ENCODE data around the gene C1QTNF1. TPM values are rescaled to one million over a fixed set of nuclear protein-coding genes. Genes with fewer than 3 reads are reported as not detected.

The C1QTNF1 gene, protein sequence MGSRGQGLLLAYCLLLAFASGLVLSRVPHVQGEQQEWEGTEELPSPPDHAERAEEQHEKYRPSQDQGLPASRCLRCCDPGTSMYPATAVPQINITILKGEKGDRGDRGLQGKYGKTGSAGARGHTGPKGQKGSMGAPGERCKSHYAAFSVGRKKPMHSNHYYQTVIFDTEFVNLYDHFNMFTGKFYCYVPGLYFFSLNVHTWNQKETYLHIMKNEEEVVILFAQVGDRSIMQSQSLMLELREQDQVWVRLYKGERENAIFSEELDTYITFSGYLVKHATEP
- total RNA-seq, result 23.9 and 24.7 TPM in 2 replicates

DNA sequence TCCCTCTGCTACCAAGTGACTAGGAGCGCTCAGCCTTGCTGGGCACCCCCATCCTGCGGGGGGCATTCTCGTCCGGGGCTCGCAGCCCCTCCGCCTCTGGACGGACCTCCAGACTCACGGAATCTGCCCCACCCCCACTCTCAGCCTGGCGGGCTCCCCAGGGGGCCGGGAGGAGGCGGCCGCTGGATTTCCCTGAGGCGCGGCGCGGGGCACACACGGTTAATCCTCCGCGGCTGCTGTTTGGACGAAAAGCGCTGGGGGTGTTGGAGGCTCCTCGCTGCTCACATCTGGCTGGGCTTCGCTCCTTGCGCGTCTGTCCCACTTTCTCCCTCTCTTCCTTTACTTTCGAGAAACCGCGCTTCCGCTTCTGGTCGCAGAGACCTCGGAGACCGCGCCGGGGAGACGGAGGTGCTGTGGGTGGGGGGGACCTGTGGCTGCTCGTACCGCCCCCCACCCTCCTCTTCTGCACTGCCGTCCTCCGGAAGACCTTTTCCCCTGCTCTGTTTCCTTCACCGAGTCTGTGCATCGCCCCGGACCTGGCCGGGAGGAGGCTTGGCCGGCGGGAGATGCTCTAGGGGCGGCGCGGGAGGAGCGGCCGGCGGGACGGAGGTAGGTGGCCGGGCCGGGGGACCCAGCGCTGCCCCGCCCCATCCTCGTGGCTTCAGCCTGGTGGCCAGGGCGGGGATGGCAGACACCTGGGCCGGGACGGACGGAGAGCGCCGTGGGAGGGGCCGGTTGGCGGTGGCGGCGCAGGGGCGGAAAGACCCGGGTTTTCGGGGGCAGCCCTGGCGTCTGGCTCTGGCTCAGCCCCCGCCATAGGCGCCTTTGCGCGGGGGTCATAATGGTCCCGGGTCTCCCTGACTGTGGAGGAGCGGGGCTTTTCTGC lies at the start of gene C1QTNF1:
TSS of gene C1QTNF1 (plus strand) at position 284 of the 886 bp plus-strand sequence. CDS start 19,800 bp downstream, outside the sequence.

DNA sequence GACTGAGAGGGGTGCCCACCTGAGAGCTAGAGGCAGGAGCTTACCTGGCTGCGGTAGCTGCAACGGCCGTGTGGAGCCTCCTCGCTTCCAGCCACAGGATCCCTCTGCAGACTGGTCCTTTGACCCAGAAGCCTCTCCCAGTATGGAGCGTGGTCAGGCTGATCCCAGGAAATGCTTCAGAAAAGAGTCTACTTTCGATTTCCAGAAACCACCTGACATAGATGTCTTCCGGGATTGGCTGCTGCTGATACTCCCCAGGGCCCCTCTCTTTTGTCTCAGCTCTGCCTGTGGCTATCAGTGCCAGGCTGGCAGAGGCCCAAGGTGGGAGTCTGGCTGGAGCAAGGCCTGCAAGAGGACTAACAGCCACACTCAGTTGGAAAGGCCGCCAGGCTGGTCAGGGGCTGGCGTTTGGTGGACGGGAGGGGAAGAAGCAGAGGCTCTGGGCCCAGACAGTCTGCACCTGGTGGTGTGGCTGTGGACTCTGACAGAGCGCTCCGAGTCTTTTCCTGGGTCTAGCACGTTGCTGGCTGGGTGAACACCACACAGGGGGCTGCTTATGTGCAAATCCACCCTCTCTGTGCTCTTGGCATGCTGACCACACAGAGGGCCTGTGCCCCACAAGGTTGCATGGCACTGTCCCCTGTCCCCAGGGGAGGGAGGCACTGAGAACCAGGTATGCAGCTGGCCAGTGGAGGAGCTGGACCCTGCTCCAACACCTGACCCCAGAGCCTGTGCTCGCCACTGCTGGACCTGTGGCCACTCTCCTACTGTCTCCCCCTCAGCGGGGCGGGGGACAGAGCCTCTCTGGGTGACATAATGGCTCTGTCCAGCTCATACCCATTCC lies 44.0 kb upstream of the C1QTNF1 start, which contains the start of gene LGALS3BP:
TSS of gene LGALS3BP (minus strand) at position 144 of the 844 bp plus-strand sequence. CDS start 2,732 bp downstream, outside the sequence.

DNA sequence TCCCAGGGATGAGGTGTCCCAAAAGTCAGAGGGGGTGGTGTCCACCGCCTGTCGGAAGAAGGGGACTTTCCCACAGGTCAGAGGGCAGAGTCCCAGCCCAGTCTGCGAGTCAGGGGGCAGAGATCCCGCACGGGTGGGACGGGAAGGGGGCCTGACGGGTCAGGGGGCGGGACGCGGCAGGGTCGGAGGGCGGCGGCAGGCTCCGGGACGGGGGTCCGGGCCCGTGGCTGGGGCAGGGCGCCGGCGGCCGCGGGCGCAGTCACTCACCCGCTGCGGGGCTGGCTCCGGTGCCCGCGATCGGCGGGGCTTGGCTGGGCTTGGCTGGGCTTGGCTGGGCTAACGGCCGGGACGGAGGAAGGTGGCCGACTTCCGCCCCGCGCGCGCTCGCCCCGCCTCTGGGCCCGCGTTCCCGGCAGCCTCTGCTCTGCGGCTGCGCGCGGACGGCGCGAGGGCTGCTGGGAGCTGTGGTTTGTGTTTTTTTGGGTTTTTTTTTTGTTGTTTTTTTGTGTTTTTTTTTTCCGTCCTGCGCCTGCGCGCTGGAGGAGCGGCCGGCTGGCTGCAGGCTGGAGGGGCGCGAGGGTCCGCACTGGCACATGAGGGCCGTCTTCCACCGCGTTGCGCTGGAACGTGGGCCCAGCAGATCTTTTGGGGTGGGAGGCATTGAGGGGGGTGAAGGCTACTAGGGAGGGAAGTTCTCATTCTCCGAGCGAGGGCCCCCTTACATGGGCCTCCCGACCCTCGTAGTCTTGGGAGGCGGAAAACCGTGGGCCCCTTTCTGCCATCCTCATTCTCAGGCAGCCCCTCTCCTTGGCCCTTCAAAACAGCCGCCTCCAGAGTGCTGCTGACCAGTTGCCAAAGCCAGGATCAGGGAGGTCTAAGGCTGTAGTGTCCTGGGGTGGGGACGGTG lies 14.3 kb upstream of the C1QTNF1 start, which contains the start of gene CANT1:
TSS of gene CANT1 (minus strand) at position 368 of the 907 bp plus-strand sequence. CDS start 12,142 bp downstream, outside the sequence.

DNA sequence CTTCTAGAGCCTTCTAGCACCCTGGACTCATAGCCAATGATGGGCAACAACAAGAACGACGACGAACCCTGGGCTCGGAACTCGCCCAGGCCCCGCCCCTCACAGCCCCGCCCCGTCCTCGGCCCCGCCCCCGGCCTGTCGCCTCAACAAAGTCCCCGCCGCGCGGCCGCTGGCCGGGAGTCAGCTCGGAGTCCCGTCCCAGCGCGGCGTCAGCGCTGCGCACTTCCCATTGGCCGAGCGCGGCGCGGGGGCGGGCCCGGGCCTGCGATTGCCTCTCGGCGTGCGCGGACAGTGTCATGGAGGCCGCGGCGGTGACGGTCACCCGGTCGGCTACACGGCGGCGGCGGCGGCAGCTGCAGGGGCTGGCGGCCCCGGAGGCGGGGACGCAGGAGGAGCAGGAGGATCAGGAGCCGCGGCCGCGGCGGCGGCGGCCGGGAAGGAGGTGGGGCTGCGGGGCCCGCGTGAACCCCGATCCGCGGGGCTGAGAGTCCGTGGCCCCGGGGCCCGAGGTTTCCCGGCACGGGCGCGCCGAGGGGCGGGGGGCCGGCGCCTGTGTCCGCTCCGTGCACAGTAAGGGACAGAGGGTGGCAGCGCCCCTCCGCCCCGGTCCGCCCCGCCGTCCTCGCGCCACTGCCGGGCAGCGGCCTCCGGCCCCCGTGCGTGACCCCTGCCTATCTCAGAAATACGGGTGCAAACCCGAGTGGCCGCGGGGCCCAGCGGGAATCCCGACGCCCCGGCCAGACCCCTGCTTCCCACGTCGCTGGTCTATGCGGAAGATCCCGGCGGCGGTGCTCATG lies 50.9 kb downstream of the C1QTNF1 start, which contains the start of gene ENGASE:
TSS of gene ENGASE (plus strand) at position 176 of the 797 bp plus-strand sequence. CDS start at position 297, 121 bp downstream.

Other genes with a start within 250 kb of the C1QTNF1 start
- 13.6 and 14.0 TPM in 2 replicates for gene CYTH1, start 241.9 kb upstream of the C1QTNF1 start, total RNA-seq
- gene USP36, start 183.4 kb upstream of the C1QTNF1 start, total RNA-seq, result 45.4 and 50.5 TPM in 2 replicates
- 6.2 and 6.6 TPM in 2 replicates for gene CEP295NL, start 121.0 kb upstream of the C1QTNF1 start, total RNA-seq
- 256 and 268 TPM in 2 replicates for gene TIMP2, start 98.8 kb upstream of the C1QTNF1 start, total RNA-seq
- gene LGALS3BP, start 44.2 kb upstream of the C1QTNF1 start, total RNA-seq, result 159 and 222 TPM in 2 replicates
- 50.6 and 74.0 TPM in 2 replicates for gene CANT1, start 14.4 kb upstream of the C1QTNF1 start, total RNA-seq
- gene ENGASE, start 50.7 kb downstream of the C1QTNF1 start, total RNA-seq, result 11.8 and 15.4 TPM in 2 replicates

All from hair follicle dermal papilla cell (primary cell).